HG02885 (cell line): ENCODE measurements around the gene PTPN20.
"Not testable (repeated sequence)": the region's sequence is repeated elsewhere in the genome, so short reads cannot be mapped to it uniquely, and the experiment has no call there.

Source experiments
- ATAC-seq: cut with Tn5 transposase; IDR thresholded peaks from one replicate; pipeline ENCODE4 v1.9.1; 2021; ENCODE audit warnings: mild to moderate bottlenecking; ENCODE audit not compliant: unreplicated experiment, poor library complexity

PTPN20 gene

GRCh38 chr10:46948687-46949518 is 37.7 kb downstream of the PTPN20 start:
- ATAC-seq, result not testable (repeated sequence)

DNA sequence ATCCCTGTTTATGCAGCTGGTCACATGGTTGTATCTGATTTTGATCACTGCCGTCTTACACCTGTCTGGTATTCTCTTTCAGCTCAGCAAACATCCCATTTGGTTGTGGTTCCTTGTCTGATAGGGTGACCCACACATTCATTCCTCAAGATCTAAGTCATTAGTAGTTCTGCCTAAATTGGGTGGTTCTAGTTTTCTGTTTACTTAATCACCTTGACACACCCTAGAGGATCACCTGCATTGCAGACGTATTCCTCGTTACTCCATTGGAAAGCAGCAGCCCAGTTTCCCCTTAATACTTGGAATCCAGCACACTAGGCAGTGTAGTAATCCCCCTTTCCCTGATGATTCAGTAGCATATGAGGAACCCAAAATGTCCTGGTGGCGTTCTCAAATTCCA is 41.3 kb downstream of the PTPN20 start:
- not testable (repeated sequence) for ATAC-seq

DNA sequence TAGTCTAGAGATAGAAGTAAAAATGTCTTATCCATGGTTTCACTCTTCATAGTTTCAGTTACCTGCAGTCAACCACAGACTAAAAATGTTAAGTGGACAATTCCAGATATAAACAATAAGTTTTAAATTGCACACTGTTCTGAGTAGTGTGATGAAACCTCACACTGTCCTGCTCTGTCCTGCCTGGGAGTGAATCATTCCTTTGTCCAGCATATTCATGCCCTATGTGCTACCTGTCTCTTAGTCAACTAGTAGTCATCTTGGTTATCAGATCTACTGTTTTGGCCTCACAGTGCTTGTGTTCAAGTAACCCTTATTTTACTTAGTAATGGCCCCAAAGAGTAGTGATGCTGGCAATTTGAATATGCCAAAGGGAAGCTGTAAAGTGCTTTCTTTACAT is 49.5 kb downstream of the PTPN20 start:
- ATAC-seq, result not testable (repeated sequence)

DNA sequence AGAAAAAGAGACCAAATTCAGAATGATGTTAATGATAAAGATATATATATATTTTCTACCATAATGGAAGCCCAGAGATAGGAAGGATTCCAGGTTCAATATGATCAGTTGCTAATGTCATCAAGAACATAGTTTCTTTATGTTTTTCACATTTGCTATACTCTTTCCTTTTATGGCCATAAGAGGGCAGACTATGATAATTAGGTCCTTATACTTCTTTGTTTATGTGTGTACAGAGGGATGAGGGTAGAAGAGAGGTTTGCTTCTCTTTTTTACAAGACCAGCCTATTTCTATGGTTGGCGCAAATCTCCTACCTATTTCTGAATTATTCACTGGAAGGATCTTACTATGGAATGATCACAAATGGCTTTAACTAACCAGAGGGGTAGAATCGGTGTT is 52.1 kb downstream of the PTPN20 start:
- not testable (repeated sequence) for ATAC-seq

- not testable (repeated sequence) for ATAC-seq
Observed at GRCh38 chr10:46967013-46967412, 55.8 kb downstream of the PTPN20 start.

DNA sequence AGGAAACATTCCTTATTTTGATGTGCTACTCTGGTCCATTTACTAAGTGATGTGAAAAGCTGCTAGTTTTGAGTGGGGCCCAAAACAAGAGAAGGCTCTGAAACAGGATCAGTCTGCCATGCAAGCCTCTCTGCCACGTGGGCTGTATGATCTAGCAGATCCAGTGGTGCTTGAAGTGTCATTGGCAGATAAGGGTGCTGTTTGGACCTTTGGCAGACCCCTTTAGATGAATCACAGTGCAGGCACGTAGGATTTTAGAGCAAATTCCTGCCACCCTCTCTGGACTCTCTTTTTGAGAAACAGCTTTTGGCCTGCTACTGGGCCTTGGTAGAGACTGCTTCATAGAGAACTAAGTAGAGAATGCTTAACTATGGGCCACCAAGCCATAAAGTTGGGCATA is 69.0 kb downstream of the PTPN20 start:
- not testable (repeated sequence) for ATAC-seq

- ATAC-seq, result peak; percentile 92
Observed at GRCh38 chr10:46987233-46987924, 76.2 kb downstream of the PTPN20 start.

GRCh38 chr10:46992803-46993561 is 81.8 kb downstream of the PTPN20 start:
- ATAC-seq, result no peak

- ATAC-seq, result no peak
Observed at GRCh38 chr10:46995234-46995633, 84.0 kb downstream of the PTPN20 start.

DNA sequence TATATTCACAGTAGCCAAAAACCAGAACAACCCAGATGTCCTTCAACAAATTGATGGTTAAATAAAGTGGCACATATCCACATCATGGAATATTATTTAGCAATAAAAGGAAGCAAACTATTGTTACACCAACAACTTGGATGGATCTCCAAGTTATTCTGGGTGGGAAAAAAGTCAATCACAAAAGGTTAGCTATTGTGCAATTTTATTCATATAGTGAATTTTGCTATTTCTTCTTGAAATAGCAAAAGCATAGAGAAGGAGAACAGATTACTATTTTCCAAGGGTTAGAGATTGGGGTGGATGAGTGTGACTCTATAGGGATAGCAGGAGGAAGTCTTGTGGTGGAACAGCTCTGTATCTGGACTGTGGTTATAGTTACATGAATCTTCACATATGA is 87.0 kb downstream of the PTPN20 start:
- ATAC-seq, result no peak

GRCh38 chr10:46998595-46998994 is 87.4 kb downstream of the PTPN20 start:
- ATAC-seq, result no peak

DNA sequence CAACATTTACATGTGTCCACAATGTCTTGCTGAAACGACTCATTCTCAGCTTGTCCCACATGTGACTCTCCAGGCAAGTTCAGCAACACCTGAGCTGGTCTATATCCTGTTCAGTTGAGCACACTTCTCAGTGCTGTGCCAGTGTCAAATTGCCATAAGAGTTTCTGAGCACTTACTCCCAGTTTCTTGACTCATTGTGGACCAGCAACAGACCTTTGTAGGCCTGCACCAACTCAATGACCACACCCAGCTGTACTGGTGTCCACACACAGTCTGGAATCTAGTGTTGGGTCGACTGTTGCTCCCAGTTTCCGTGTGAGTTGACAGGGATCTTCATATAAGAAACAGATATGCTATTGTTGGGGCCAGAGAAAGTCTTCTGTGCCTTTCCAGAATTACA is 88.0 kb downstream of the PTPN20 start:
- ATAC-seq, result no peak

DNA sequence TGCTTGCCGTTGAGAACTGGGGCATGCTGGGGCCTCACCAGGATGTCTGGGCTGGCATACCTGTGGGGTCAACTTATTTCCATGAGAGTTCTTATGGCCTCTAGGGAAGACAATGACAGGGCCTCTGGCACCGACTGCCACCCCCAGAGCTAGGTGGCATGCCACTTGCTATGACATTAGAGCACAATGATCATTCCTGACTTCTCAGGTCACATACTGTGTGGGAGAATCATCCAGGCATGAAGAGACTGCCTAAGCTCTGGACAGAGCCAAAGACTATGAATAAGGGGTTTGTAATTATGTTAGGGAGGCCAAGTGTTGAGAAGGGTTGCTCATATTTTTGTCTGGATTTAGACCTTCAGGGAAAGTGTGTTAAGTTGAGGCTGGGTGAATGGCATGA is 97.5 kb downstream of the PTPN20 start:
- no peak for ATAC-seq

- no peak for ATAC-seq
Observed at GRCh38 chr10:47009215-47009838, 98.1 kb downstream of the PTPN20 start.

- no peak for ATAC-seq
Observed at GRCh38 chr10:47010036-47010435, 98.8 kb downstream of the PTPN20 start.

DNA sequence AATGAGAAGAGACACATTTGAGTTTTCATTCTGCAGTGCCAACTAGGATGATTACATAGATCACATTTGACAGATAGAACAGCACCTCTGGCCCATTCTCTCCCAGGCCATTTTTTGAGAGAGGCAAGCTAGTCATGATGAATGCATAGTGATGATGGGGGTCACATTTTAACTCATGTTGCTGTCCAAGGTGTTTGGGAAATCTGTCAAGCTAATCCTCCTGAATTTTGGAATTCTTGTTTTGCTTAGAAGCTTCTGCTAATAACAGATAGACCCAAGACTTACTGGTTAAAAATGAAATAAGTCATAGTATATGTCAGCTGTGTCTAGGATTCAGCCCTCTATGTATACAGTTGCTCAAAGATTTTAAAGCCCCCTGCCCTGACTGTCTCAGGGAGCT is 101.0 kb downstream of the PTPN20 start:
- no peak for ATAC-seq

- ATAC-seq, result no peak
Observed at GRCh38 chr10:47013507-47014154, 102.4 kb downstream of the PTPN20 start.

DNA sequence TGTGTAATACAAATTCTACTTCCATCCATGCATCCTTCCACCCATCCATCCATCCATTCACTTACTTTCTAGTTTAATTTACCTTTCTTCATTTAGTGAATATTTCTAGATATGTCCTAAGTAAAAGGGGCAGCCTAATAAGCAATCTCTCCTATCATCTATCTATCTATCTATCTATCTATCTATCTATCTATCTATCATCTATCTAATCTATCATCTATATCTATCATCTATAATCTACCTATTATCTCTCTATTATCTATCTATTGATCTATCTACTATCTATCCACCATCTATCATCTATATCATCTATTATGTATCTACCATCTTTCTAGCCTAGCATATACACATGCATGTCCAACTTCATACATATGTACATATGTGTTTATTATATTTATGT is 104.2 kb downstream of the PTPN20 start:
- no peak for ATAC-seq

DNA sequence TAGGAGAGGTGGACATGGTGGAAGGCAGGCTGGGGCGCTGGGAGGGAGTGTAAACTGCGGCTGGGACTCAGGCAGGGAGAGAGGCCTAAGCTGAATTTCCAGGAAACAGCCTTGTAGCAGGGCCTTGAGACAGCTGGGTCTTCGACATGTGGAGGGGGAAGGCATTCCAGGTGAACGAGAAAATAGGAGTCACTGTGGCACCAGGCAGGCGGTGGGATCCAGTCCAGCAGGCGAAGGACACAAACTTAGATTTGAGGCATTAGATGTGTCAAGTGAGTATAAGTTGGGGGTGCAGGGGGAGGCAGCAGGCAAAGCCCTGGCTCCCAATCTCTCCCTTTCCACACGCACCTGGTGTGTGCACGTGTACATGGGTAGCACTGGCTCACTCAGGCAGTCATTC is 105.3 kb downstream of the PTPN20 start:
- ATAC-seq, result no peak
